HEK293 (cell line): ENCODE data around the gene RPUSD1.

Source experiments
- GLIS2 ChIP-seq: fragments of 450-650 bp; formaldehyde crosslinking; IDR thresholded peaks from 2 replicates; pipeline ENCODE4 v1.5.1; 2016; ENCODE audit warnings: missing biosample characterization, missing genetic modification characterization
- TCF7L2 ChIP-seq: IDR thresholded peaks from 2 replicates; pipeline ENCODE4 v1.6.1; 2011; ENCODE audit warnings: low read depth, mild to moderate bottlenecking, inconsistent platforms, low read length, moderate library complexity, borderline replicate concordance
- ZNF366 ChIP-seq: fragments of 450-650 bp; formaldehyde crosslinking; conservative IDR thresholded peaks from 2 replicates; pipeline ENCODE4 v1.5.1; 2016; ENCODE audit warnings: missing biosample characterization, missing genetic modification characterization
- TF ChIP-seq, protein P1 (sequence below): fragments of 450-650 bp; formaldehyde crosslinking; IDR thresholded peaks from 2 replicates; pipeline ENCODE4 v1.5.1; 2016; ENCODE audit warnings: missing biosample characterization, missing genetic modification characterization
- TF ChIP-seq, protein P2 (sequence below): fragments of 450-650 bp; formaldehyde crosslinking; IDR thresholded peaks from 2 replicates; pipeline ENCODE4 v1.5.1; 2016; ENCODE audit warnings: missing biosample characterization, missing genetic modification characterization

DNA sequence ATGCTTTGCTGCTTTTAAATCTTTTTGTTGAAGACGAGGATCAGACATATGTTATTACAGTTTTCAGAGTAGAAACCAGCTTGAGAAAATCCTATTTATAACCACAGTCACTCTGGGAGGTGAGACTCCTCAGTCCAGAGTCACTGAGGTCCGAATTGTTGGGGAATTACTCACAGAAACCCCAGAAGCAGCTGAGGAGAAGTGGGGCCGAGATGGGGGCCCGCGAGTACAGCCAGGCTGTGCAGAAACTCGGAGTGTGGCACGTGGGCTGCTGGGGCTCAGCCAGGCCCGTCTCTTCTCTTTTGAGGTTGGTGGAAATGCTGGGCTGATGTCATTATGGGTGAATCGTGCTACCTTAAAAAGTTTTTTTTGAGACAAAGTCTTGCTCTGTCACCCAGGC, 26.8 kb upstream of the RPUSD1 start:
- TF ChIP-seq TCF7L2, result no peak
- TF ChIP-seq, protein P1, sequence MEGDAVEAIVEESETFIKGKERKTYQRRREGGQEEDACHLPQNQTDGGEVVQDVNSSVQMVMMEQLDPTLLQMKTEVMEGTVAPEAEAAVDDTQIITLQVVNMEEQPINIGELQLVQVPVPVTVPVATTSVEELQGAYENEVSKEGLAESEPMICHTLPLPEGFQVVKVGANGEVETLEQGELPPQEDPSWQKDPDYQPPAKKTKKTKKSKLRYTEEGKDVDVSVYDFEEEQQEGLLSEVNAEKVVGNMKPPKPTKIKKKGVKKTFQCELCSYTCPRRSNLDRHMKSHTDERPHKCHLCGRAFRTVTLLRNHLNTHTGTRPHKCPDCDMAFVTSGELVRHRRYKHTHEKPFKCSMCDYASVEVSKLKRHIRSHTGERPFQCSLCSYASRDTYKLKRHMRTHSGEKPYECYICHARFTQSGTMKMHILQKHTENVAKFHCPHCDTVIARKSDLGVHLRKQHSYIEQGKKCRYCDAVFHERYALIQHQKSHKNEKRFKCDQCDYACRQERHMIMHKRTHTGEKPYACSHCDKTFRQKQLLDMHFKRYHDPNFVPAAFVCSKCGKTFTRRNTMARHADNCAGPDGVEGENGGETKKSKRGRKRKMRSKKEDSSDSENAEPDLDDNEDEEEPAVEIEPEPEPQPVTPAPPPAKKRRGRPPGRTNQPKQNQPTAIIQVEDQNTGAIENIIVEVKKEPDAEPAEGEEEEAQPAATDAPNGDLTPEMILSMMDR (tag by site-specific recombination), result no peak
- no peak for TF ChIP-seq GLIS2
- no peak for TF ChIP-seq ZNF366 (tag by site-specific recombination)
- TF ChIP-seq, protein P2, sequence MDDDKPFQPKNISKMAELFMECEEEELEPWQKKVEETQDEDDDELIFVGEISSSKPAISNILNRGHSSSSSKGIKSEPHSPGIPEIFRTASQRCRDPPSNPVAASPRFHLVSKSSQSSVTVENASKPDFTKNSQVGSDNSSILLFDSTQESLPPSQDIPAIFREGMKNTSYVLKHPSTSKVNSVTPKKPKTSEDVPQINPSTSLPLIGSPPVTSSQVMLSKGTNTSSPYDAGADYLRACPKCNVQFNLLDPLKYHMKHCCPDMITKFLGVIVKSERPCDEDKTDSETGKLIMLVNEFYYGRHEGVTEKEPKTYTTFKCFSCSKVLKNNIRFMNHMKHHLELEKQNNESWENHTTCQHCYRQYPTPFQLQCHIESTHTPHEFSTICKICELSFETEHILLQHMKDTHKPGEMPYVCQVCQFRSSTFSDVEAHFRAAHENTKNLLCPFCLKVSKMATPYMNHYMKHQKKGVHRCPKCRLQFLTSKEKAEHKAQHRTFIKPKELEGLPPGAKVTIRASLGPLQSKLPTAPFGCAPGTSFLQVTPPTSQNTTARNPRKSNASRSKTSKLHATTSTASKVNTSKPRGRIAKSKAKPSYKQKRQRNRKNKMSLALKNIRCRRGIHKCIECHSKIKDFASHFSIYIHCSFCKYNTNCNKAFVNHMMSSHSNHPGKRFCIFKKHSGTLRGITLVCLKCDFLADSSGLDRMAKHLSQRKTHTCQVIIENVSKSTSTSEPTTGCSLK, result no peak
